Stimulated activated CD4-positive, alpha-beta T cell treated with anti-CD3 and anti-CD28 coated beads, Interleukin-4, amount 100 ng/mL, for 1 hour (primary cell): Measurements from ENCODE around the gene PTGDS.

Experiments used
- DNase-seq: peaks from one replicate; pipeline ENCODE4 v3.0.0-alpha.2; 2020

Gene PTGDS

GRCh38 chr9:136946228-136947027, 30.9 kb upstream of the PTGDS start:
- DNase-seq = no peak

- no peak for DNase-seq
These were observed 30.0 kb upstream of the PTGDS start for GRCh38 chr9:136947028-136947891.

- no peak for DNase-seq
These were observed 29.3 kb upstream of the PTGDS start for GRCh38 chr9:136947955-136948510.

- DNase-seq = no peak
These were observed 28.0 kb upstream of the PTGDS start for GRCh38 chr9:136949239-136949816.

GRCh38 chr9:136949817-136950655, 27.3 kb upstream of the PTGDS start:
- peak; percentile 98 for DNase-seq

DNA sequence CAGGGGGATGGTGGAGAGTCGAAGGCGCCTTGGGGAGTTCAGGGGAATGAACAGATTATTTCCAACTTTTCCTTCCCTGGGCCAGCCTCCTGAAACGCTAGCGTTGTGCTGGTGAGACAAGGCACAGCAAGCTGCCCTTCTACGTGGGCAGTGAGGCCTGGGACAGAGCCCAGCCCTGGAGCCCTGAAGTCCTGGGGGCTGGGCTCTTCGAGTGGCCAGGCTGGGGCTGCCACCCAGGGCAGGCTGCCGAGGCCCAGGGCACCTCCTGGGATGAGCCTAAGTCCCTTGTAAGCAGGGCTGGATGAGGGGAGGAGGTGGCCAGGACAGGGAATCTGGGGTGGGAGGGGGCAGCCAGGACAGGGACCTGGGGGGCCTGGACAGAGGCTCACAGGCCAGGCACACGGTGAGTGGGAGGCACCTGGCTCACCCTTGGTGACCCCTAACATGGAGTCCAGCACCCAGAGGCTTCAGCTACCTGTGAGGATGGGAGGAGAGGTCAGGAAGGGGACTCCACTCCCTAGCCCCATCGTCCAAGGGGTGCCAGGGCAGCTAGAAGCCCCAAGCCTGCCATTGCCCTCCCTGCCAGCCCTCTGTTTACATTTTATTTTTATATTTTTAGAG, 26.5 kb upstream of the PTGDS start:
- DNase-seq = no peak

- no peak for DNase-seq
These were observed 25.6 kb upstream of the PTGDS start, which contains the start of gene LCN12 for GRCh38 chr9:136951541-136952320. LCN12 (plus strand) TSS chr9:136952273; CDS start chr9:136952328, 55 bp downstream.

DNA sequence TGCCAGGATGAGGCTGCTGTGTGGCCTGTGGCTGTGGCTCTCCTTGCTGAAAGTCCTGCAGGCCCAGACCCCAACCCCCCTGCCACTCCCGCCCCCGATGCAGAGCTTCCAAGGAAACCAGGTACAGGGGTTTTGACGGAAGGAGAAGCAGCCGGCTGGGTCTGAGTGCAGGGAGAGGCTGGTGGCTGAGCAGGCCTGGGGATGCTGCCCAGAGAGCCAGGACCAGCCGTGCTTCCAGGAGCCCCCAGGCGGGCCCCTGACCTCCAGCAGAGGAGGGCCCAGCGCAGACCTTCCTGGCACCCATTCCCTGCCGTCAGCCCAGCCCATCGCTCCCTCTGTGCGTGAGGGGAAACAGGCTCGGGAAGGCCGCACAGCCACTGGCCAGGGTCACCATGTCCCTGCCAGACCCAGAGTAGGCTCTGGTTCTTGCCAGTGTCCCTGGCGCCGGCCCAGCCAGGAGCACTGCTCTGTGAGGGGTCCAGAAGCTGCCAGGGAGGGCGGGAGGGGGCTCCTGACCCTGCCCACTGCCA, 24.9 kb upstream of the PTGDS start:
- no peak for DNase-seq

- DNase-seq = no peak
These were observed 24.2 kb upstream of the PTGDS start for GRCh38 chr9:136952876-136953770.

DNA sequence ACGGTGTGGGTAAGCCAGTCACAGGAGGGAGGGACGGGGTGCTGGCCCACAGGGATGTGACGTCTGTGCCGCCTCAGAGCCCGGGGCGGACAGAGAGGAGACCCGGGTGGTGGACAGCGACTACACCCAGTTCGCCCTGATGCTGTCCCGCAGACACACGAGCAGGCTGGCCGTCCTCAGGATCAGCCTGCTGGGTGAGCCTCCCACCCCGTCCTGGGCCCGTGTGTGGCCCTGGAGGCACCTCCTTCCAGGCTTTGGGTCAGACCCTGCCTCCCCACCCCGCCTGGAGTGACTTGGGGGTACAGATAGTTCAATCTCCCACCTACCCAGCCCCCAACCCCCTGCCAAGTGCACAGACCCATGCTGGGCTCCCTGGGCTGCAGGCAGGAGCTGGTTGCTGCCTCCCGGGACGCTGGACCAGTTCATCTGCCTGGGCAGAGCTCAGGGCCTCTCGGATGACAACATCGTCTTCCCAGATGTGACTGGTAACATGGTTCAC, 23.5 kb upstream of the PTGDS start:
- DNase-seq = no peak

DNA sequence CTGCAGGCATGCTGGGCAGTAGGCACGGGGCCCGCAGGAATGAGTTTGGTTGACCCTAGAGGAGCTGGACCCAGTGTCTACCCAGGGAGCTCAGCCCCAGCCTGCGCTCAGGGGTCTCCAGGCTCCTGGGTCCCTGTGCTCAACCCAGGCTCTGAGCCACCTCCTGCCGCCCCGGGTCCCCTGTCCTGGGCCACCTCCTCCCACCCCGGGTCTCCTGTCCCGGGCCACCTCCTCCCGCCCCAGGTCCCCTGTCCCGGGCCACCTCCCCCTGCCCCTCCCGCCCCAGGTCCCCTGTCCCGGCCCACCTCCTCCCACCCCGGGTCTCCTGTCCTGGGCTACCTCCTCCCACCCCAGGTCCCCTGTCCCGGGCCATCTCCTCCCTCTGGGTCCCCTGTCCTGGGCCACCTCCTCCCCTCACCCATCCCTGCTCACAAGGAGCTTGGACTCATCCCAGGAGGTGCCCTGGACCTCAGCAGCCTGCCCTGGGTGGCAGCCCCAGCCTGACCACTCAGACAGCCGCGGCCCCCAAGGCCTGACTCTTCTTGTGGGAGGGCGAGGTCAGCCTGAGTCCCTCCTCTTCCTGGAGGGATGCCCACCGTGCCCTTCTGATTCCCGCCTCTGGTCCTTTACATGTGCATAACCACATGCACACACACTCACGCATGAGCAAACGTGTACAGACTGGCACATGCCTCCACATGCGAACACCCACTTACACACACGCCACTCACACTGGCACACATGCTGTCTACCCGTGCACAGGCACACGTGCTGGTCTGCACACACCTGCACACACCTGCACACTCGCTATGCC, 22.8 kb upstream of the PTGDS start:
- no peak for DNase-seq

DNA sequence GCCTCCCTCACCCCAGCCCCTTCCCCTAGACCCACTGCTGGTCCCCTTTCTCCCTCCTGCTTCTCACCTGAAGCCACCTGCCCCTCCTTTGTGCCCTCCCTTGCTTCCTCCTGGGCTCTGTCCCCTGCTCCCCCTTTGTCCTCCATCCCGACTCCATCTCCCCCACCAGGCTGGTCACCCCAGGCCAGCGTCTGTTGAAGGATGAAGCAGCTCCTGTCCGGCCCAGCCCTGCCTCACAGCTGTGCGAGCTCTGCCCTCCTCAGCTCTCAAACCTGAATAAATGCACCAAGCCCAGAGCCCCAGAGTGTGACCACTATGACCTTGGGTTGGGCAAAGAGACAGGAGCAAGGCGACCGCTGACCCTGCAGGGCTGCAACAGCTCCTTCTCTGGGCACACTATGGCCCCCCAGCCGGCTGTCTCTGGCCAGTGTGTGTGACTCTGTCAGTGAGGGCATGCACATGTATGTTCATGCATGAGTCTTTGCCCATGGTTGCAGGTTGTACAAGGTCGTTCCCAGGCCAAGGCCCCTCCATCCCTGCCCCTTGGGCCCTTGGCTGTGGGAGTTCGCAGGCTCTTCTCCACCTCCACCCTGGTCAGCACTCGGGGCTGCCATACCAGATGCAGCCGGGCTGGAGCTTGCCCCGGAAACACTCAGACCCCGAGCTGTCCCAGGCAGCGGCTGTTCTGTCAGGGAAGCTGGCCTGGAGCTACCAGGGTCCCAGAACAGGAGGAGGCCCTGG, 21.9 kb upstream of the PTGDS start:
- DNase-seq = no peak

DNA sequence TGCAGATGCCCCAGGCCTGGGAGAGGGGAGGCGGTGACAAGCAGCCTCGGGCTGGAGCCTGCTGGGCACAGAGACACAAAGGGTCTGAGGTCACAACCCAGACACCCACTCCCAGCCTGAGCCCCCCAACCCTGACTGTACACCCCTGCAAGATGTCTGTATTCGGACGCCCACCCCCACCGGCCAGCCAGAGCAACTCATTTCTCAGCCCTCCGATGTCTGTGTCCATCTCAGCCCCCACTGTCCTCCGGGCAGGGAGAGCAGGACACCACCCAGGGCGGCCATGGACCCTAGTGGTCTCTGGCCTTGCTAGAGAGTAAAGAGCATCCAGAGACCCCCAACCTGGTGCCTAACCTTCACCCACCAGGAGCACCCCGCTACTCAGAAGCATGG, 21.4 kb upstream of the PTGDS start:
- no peak for DNase-seq

- no peak for DNase-seq
These were observed 20.7 kb upstream of the PTGDS start for GRCh38 chr9:136956604-136957003.

DNA sequence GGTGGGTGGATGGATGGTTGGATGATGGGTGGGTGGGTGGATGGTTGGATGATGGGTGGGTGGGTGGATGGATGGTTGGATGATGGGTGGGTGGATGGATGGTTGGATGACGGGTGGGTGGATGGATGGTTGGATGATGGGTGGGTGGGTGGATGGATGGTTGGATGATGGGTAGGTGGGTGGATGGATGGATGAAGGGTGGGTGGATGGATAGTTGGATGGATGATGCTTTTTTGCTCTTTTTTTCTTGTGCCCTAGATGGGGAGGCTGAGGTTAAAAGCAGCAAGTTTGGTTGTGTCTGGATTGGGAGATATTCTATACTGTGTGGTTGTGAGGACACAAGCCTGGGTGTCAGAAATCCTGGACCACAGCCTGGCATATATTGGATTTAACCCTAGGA, 19.8 kb upstream of the PTGDS start:
- no peak for DNase-seq

GRCh38 chr9:136957901-136958300, 19.4 kb upstream of the PTGDS start:
- DNase-seq = no peak

DNA sequence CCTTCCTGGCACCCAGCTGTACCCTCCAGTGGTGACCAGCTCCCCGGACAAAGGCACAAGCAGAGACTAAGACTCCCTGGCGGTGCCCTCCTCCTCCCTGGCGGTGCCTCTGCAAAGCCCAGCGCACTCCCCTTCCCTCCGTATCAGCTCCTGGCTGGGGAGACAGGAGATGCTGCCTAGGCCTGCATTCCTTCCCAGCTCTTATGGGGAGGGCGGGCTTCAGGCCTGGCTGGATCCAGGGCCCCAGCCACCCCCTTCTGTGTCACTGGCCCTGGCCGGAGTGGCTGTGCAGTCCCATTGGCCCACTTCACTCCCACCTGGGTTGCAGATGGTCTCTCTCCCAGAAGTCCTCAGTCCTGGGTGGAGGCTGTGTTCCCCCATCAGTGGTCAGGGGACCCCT, 18.8 kb upstream of the PTGDS start:
- DNase-seq = no peak
